GM19397 (cell line): Measurements from ENCODE around the gene ACY1.

Source experiments
- ATAC-seq: cut with Tn5 transposase; IDR thresholded peaks from one replicate; pipeline ENCODE4 v1.9.1; 2021; ENCODE audit warnings: mild to moderate bottlenecking, moderate library complexity; ENCODE audit not compliant: unreplicated experiment

Gene ACY1

GRCh38 chr3:51962854-51963530, 20.3 kb upstream of the ACY1 start:
- no peak for ATAC-seq

DNA sequence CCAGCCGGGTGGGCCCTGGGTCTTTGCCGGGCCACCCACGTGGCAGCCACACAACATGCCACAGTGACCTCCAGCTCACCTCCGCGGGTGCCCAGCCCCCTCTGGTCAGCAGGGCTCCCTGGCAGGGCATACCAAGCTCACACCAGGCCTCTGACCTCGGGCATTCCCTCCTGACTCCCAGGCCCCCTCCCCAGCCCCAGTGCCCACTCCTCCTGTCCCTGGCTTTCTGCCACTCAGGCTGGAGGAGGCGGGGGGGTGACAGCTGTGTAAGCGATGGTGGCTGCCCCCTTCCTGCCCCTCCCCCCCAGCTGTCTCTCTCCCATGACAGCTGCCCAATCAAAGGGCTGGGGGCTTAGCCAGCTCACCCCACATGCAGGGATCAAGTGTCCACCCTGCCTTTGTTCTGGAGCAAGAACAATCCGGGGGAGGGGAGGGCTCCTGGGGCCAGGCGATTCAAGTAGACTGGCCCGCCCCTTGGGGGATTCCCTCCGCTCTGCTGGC, 19.3 kb upstream of the ACY1 start:
- no peak for ATAC-seq

DNA sequence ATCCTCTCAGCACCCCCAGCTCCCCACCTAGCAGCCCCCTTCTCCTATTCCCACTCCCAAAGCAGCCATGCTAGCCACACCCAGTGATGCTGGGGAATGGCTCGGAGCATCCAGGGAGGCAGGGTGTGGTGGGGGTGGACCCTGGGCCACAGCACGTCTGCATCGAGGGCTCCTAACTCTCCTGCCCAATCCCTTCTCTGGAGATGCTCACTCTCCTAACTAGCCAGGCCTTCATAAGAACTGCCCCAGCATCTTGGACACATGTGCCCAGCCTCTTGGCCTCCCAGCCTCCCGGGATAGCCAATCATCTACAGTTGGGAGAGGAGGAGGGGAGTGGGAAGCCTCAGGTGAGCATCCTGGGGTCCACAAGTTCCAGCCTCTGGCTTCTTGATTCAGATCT, 18.8 kb upstream of the ACY1 start:
- no peak for ATAC-seq

DNA sequence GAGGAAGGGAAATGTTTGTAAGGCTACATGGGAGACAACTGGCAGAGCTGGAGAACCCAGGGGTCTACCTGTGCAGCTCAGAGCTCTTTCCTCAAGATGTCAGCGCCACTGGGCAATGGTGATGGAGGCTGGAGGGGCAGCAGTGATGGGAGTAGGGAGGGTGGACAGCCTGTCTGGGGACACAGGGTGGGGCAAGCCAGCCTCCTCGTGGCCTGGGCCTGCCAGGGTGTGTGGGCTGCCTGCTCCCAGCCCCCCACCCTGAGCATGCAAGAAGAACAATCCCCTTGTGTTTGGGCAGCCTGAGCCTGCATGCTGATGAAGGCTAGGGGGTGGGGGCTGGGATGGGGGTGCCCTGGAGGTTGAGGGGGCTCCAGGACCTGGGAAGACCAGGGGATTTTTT, 17.3 kb upstream of the ACY1 start:
- no peak for ATAC-seq

- no peak for ATAC-seq
Observed at GRCh38 chr3:51966486-51966885, 16.8 kb upstream of the ACY1 start.

DNA sequence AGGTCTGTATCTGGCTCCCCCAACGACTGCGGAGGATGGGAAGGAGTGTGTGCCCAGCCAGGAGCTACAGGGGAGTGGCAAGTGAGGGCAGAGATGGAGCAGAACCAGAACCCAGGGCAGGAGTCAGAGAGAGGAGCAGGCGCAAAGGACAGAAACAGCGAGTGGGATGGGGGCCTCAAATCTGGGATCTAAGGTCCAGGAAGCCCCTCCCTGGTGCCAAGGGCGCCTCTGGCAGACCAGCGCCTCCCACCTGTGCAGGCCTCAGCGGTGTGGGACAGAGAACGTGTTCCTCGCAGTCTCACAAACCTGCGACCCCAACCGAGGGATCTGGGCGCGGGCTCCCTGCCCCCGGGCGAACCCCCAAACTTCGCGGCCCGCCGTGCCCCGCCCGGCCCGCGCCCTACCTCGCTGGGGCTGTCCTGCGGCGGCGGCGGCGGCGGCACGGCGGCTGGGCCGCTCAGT, 16.4 kb upstream of the ACY1 start:
- ATAC-seq: peak; percentile 29

GRCh38 chr3:51967384-51968169, 15.8 kb upstream of the ACY1 start, which contains the start of gene PCBP4:
TSS of gene PCBP4 (minus strand) at chr3:51967454. CDS start at chr3:51961240, 6,214 bp downstream.
- ATAC-seq: peak; percentile 48

DNA sequence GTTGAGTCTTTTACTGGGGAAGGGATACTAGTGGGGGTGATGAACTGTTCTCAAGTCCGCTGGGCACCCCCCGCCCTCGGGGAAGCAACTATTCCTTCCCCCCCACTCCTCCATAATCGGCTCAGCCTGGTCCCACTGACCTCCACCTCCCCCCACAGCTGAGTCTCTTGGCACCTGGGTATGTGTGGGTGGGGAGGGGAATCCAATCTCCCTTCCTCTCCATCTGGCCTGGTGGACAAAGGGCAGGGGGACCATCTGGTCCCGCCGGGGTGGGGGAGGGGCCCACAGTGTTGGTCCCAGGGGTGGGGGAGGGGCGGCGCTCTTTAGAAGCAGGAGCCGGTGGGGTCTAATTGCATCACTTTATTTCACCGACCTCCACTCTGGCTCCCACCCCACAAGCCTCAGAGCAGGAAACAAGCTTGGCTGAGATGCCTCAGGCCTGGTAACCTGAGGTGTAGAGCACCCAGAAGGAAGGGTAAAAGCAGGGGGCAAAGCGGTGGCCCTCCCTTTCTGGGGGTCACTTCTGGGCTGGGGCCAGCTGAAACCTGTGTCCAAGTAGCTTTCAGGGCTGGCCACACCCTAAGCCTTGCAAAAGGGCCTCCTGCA, 15.1 kb upstream of the ACY1 start:
- ATAC-seq: no peak

GRCh38 chr3:51968883-51969678, 14.3 kb upstream of the ACY1 start:
- ATAC-seq: no peak

DNA sequence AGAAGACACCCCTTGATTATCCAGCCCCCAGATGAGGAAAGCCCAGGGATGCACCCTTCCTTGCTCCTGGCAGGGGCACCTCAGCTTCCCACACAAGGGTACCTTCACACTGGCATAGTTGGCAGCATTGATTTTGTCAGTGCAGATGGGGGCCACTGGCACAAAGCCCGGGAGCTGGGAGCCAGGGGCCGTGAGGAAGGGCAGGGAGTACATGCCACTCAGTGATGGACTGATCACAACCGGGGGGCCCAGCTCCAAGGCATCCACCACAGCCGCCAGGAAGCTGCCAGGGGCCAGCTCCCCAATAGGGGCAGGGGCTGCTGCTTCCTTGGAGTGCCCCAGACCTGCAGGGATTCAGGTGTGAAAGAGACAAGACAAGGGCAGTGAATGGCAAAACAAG, 13.5 kb upstream of the ACY1 start:
- no peak for ATAC-seq

- no peak for ATAC-seq
Observed at GRCh38 chr3:51970606-51971300, 12.6 kb upstream of the ACY1 start.

DNA sequence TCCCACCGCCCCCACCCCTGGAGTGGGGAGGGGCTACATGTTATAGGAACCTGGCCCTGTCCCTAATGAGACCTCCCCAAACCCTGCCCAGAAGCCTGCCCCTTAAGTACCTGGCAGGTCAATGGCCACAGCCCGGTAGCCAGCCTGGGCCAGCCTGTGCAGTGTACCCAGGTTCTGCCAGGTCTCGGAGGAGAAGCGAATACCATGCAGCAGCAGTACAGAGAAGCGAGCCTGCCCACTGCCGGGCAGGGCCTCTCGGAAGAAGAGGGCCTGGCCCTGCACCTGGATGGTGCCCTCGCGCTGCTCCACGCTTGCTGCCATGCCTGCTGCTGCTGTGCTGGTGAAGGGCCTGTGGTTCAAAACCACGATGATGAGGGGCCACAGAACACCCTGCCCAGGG, 12.0 kb upstream of the ACY1 start:
- no peak for ATAC-seq

DNA sequence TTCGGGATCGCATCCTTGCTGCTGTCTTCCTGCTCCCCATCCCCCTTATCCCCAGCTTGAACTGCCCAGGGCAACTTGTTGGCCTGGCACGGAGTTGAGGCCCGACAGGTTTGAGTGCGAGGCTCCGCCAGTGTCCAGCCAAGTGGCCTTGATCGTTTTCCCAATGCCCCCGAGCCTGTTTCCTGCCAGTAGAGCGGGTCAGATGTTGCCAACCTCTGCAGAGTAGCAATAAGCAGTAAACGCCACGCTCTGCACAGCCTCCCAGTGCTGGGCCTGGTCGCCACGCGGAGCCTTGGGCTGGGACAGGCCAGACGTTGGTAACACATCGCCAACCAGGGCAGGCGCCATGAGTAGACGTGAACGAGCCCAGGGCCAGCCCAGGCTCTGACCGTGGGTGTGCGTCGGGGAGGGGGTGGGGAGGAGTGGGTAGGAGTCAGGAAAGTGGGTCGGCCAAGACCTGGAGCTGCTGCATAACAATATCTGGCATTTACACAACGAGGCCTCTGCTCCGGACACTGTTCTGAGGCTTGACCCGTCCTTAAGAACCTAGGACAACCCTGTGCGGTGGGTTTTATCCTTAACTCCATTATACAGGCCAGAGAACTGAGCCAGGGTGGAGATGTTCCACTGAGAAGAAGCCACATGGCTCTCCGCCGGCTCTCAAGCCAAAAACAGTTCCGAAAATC, 8.9 kb upstream of the ACY1 start:
- peak; percentile 7 for ATAC-seq

GRCh38 chr3:51974963-51975851, 8.1 kb upstream of the ACY1 start, which contains the start of gene ABHD14A:
TSS of gene ABHD14A (plus strand) at chr3:51975064. CDS start at chr3:51975136, 72 bp downstream.
- peak; percentile 65 for ATAC-seq

DNA sequence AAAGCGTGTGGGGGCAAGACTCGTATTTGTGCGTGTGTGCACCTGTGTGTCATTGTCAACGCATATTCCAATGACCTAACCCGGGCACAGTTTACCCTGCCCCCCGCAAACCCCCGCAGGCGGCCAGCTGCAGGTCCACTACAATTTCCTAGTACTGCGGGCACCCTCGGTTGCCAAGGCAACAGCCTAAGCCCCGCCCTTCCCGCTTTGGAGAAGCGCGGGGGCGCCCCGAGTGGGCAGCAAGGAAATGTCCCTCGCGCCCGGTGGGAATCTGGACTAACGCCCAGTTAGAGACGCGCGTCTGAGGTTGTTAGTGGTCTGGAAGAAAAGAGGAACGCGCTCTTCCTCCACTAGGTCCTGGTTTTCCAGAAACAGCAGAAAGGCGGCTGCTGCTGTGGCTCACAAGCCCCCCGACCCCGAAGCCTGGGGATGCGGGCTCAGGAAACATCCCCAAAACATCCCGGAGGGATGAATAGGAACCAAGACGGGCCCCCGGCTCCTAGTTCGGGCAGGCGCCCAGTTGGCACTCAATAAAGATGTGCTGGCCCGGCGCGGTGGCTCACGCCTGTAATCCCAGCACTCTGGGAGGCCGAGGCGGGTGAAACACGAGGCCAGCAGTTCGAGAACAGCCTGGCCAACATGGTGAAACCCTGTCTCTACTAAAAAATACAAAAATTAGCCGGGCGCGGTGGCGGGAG, 7.3 kb upstream of the ACY1 start:
- no peak for ATAC-seq

DNA sequence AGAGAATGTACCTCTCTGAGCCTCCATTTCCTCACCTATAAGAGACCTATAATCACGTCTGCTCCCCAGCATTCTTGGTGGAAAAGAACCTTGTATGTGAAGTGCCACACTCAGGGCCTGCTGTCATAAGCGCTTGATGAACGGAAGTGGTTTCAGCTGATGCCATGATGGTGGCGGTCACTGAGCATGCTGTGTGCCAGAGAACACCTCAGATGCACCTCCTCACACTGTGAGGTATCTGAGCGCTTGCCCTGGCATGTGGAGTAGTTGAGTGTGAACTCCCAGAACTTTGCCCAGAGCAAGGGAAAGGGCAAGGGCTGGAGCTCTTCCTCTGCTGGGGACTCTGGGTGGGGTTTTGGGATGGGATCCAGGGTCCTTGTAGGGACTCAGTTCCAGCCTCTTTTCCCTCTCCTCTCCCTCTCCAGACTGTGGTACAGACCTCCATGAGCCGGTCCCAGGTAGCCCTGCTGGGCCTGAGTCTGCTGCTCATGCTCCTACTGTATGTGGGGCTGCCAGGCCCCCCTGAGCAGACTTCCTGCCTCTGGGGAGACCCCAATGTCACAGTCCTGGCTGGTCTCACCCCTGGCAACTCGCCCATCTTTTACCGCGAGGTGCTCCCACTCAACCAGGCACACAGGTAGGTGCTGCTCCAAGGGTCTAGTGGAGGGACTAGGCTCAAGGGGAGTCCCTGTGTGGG, 5.7 kb upstream of the ACY1 start:
- ATAC-seq: no peak

- ATAC-seq: no peak
Observed at GRCh38 chr3:51978143-51978502, 5.2 kb upstream of the ACY1 start.
